ENCODE data around the gene DGKH.

Gene DGKH

DNA sequence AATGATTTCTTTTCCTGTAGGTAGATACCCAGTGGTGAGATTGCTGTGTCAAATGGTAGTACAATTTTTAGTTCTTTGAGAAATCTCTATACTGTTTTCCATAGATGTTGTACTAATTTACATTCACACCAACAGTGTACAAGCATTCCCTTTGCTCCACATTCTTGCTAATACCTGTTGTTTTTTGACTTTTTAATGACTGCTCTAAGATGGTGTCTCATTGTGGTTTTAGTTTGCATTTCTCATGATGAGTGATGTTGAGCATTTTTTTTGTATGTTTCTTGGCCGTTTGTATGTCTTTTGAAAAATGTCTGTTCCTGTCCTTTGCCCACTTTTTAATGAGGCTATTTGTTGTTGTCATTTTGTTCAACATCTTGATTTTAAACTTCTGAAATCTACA, 103.3 kb downstream of the DGKH start:
- TF ChIP-seq, protein P1, sequence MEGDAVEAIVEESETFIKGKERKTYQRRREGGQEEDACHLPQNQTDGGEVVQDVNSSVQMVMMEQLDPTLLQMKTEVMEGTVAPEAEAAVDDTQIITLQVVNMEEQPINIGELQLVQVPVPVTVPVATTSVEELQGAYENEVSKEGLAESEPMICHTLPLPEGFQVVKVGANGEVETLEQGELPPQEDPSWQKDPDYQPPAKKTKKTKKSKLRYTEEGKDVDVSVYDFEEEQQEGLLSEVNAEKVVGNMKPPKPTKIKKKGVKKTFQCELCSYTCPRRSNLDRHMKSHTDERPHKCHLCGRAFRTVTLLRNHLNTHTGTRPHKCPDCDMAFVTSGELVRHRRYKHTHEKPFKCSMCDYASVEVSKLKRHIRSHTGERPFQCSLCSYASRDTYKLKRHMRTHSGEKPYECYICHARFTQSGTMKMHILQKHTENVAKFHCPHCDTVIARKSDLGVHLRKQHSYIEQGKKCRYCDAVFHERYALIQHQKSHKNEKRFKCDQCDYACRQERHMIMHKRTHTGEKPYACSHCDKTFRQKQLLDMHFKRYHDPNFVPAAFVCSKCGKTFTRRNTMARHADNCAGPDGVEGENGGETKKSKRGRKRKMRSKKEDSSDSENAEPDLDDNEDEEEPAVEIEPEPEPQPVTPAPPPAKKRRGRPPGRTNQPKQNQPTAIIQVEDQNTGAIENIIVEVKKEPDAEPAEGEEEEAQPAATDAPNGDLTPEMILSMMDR (IDR thresholded peaks at IDR 0.05): no peak

DNA sequence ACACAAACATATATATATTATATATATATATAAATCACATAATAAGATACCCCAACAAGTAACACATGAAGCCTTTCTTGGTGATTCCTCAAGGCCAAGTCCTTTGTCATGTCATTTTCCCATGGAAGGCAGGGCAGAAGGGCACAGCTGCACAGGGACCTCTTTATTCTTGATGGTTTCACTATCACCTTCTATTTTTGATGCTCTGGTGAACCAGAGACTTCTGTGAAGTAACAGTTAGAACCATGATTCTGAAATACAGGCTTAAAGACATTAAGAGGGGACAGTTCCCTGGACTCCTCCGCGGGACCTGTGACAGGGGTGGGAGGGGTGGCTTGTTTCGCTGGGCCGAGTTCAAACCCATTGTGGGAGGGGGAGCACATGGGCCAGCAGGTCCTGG, 104.0 kb downstream of the DGKH start:
- TF ChIP-seq, protein P1 (IDR thresholded peaks at IDR 0.05): no peak

DNA sequence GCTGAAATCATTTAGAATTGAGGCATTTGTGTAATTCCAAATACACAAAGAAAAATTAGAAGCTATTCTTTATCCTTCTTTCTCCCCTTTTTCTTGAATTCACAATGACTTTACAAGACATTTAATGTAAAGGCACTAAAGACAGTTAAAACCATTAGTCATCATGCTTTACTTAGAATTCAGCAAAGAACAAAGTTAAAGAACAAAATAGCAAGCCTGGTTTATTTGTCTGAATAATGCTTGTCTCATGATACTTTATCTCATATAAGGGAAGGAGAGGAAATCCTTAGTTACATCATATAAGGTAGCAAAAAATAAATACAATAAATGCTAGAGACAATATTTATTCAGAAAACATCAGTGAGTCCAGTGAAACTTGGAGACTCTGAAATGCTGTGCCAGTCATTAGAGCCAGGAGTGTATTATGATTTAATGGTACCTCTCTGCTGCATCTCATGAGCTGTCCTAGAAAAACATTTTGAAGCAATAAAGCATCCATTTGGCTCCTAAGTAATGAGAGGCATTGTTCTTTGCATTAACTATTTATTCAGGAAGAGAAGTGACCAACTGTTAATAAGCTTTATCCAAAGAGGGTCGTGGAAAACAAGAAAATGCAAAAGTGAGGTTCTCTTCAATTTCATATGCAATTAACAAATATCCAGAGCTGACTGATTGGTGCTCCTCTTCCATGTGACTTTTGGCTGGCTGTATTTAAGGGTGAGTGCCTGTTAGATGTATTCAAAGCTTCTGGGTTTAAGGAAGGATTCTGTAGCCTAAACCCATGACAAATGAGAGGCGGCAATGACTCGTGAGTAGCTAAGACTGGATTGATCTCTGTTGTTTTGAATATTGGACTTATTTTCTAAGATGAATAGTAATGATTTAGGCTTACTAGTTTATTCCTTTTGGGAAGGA, 105.0 kb downstream of the DGKH start:
- TF ChIP-seq, protein P1 (IDR thresholded peaks at IDR 0.05): no peak

GRCh38 chr13:42155251-42155650, 106.8 kb downstream of the DGKH start:
- TF ChIP-seq, protein P1 (IDR thresholded peaks at IDR 0.05): no peak

DNA sequence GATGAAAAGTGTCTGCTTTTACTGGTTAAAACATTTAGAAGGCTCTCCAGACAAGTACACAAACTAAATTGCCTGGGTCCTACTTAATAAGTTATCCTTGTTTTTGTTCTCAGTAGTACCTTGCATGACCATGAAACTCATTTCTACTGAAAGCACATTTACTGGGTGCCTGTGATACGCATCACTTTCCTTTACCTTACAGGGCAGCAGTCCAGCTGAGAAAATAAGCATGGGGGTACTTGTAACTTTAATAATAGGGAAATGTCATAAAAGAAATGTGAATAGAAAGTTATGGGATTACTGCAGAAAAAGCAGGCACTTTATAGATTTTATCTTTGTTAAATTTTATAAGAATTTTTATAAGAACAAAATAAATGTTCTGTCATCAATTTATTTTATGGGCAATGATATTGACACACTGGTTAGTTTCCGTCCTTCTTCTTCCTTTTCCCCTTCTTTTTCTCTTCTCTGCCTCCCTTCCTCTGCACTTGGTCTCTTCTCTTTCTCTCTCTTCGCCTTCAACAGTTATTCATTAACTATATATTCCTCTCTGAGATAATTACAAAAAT, 116.2 kb downstream of the DGKH start:
- TF ChIP-seq, protein P1 (IDR thresholded peaks at IDR 0.05): no peak

GRCh38 chr13:42168496-42168895, 120.0 kb downstream of the DGKH start:
- TF ChIP-seq, protein P1 (IDR thresholded peaks at IDR 0.05): no peak

DNA sequence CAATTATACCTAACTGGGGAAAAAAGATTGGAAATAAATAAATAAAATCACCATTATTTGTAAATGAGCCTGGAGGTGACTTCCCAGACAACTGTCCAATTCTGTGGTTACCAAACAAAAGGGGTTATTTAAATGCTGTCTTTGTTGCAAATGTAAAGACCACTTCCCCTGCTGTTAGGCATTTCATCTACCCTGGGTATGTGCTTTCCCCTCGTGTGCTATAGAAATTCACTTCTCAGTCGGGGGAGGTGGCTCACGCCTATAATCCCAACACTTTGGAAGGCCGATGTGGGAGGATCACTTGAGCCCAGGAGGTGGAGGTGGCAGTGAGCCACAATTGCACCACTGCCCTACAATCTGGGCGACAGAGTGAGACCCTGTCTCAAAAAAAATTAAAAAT, 121.6 kb downstream of the DGKH start:
- TF ChIP-seq, protein P1 (IDR thresholded peaks at IDR 0.05): no peak
